Neutrophil (primary cell): ENCODE data around the gene MAEA.

Experiments used
- H3K27ac ChIP-seq: fragments of 200-600 bp; sonication (generic); 2 replicates; pipeline ENCODE4 v1.5.1; 2016; ENCODE audit warnings: mild to moderate bottlenecking, moderate library complexity
- H3K27me3 ChIP-seq: fragments of 200-600 bp; sonication (generic); 2 replicates; pipeline ENCODE4 v1.6.0; 2016; ENCODE audit warnings: mild to moderate bottlenecking
- H3K36me3 ChIP-seq: fragments of 200-600 bp; sonication (generic); 2 replicates; pipeline ENCODE4 v1.5.1; 2017
- H3K4me1 ChIP-seq, 2 experiments: fragments of 200-600 bp in 1 of 2; sonication (generic) in 1 of 2; 1 replicate in 1 of 2; 2 replicates in 1 of 2; pipeline versions ENCODE4 v1.5.1 to v1.6.1; 2013 to 2016; ENCODE audit warnings: low read depth in 1 of 2, low read length in 1 of 2, mild to moderate bottlenecking in 1 of 2, moderate library complexity in 1 of 2; ENCODE audit not compliant: control insufficient read depth in 1 of 2, insufficient read depth in 1 of 2
- H3K4me3 ChIP-seq, 2 experiments: fragments of 200-600 bp in 1 of 2; sonication (generic) in 1 of 2; 1 replicate in 1 of 2; 2 replicates in 1 of 2; pipeline ENCODE4 v1.5.1; 2013 to 2016; ENCODE audit warnings: low read depth in 1 of 2, low read length in 1 of 2, mild to moderate bottlenecking in 1 of 2, moderate library complexity in 1 of 2
- H3K9me3 ChIP-seq: fragments of 200-600 bp; sonication (generic); 2 replicates; pipeline ENCODE4 v1.5.1; 2016
- CTCF ChIP-seq: fragments of 200-600 bp; sonication (generic); IDR thresholded peaks from 2 replicates; pipeline ENCODE4 v1.5.1; 2016; ENCODE audit warnings: antibody characterized with exemption

MAEA gene

GRCh38 chr4:1317177-1318045 is 27.7 kb downstream of the MAEA start:
- no peak for TF ChIP-seq CTCF
- Histone ChIP-seq H3K36me3 (peaks cover 76% of the 10 kb centered on the region), H3K9me3 (no peaks in the 10 kb centered on the region), H3K4me3 (no peak overlapping the region), H3K27ac (peak overlapping the region; percentile 39), H3K4me1 (no peaks in the 10 kb centered on the region), H3K27me3 (no peaks in the 10 kb centered on the region)

GRCh38 chr4:1318046-1318375 is 28.3 kb downstream of the MAEA start:
- no peaks in the 10 kb centered on the region for H3K9me3 ChIP-seq
- H3K4me3 ChIP-seq: no peak overlapping the region
- H3K27me3 ChIP-seq: no peaks in the 10 kb centered on the region
- H3K27ac ChIP-seq: peak overlapping the region; percentile 39
- no peak for TF ChIP-seq CTCF
- no peaks in the 10 kb centered on the region for H3K4me1 ChIP-seq
- peaks cover 74% of the 10 kb centered on the region for H3K36me3 ChIP-seq

GRCh38 chr4:1318488-1319213 is 29.0 kb downstream of the MAEA start:
- Histone ChIP-seq H3K27ac (peak overlapping the region; percentile 39), H3K27me3 (no peaks in the 10 kb centered on the region), H3K9me3 (no peaks in the 10 kb centered on the region), H3K4me3 (no peak overlapping the region), H3K36me3 (peaks cover 74% of the 10 kb centered on the region), H3K4me1 (no peaks in the 10 kb centered on the region)
- no peak for TF ChIP-seq CTCF

GRCh38 chr4:1321486-1321885 is 31.8 kb downstream of the MAEA start:
- Histone ChIP-seq H3K9me3 (no peaks in the 10 kb centered on the region), H3K36me3 (peaks cover 74% of the 10 kb centered on the region), H3K27me3 (no peaks in the 10 kb centered on the region), H3K4me3 (no peak overlapping the region), H3K27ac (no peak overlapping the region), H3K4me1 (no peaks in the 10 kb centered on the region)
- TF ChIP-seq CTCF: no peak

- no peak overlapping the region for H3K4me3 ChIP-seq
- peak overlapping the region; percentile 20 for H3K27ac ChIP-seq
- H3K36me3 ChIP-seq: peaks cover 75% of the 10 kb centered on the region
- no peaks in the 10 kb centered on the region for H3K9me3 ChIP-seq
- no peaks in the 10 kb centered on the region for H3K4me1 ChIP-seq
- TF ChIP-seq CTCF: no peak
- H3K27me3 ChIP-seq: no peaks in the 10 kb centered on the region
These were observed 32.4 kb downstream of the MAEA start for GRCh38 chr4:1321946-1322650.
